H1 (cell line): ENCODE results near the gene YWHAQ. TPM values are rescaled to one million over a fixed set of nuclear protein-coding genes. Genes with fewer than 3 reads are reported as not detected.

Source experiments
- CTCF ChIA-PET: fragments of 300-600 bp; sonication (Branson Sonifier 250); formaldehyde crosslinking; loops from one replicate; lab custom pipeline; 2021; ENCODE audit not compliant: partially characterized antibody; lab: Charles Lee
- POLR2A ChIA-PET: fragments of 300-600 bp; sonication (Branson Sonifier 250); formaldehyde crosslinking; loops from one replicate; lab custom pipeline; 2021; ENCODE audit warnings: inconsistent platforms; ENCODE audit not compliant: partially characterized antibody; lab: Charles Lee
- DNase-seq, 2 experiments: peaks; one replicate each; pipeline versions ENCODE4 v3.0.0 to v3.0.0-alpha.2; 2010 to 2022; ENCODE audit warnings: low spot score in 2 of 2, low read depth in 1 of 2, mixed read lengths in 1 of 2
- FAIRE-seq: peaks from 2 replicates; lab custom pipeline; 2011; peaks lifted over from hg19 to GRCh38; lab: Jason Lieb, UNC
- H2AFZ ChIP-seq: 2 replicates; pipeline ENCODE4 v1.8.1; 2012; ENCODE audit warnings: low read length, inconsistent platforms
- H2AK5ac ChIP-seq: 2 replicates; pipeline ENCODE4 v1.6.1; 2013; ENCODE audit warnings: low read depth, low read length
- H2BK120ac ChIP-seq: replicated peaks from 2 replicates; pipeline ENCODE3; 2013; ENCODE audit warnings: low read depth, low read length, inconsistent platforms
- H2BK12ac ChIP-seq: 2 replicates; pipeline ENCODE4 v1.6.1; 2013; ENCODE audit warnings: low read depth, low read length
- H2BK15ac ChIP-seq: 2 replicates; pipeline ENCODE4 v1.6.1; 2013; ENCODE audit warnings: low read length
- H2BK20ac ChIP-seq: 2 replicates; pipeline ENCODE4 v1.6.1; 2013; ENCODE audit warnings: low read length
- H2BK5ac ChIP-seq: 2 replicates; pipeline ENCODE4 v1.6.1; 2013; ENCODE audit warnings: low read depth, low read length
- H3K14ac ChIP-seq: 2 replicates; pipeline ENCODE4 v1.6.1; 2013; ENCODE audit warnings: inconsistent platforms; ENCODE audit not compliant: insufficient read length
- H3K18ac ChIP-seq: 2 replicates; pipeline ENCODE4 v1.6.1; 2013; ENCODE audit warnings: low read length; ENCODE audit errors: extremely low read depth
- H3K23ac ChIP-seq: 2 replicates; pipeline ENCODE4 v1.6.1; 2013; ENCODE audit warnings: inconsistent platforms; ENCODE audit not compliant: insufficient read length
- H3K23me2 ChIP-seq: 2 replicates; pipeline ENCODE4 v1.6.1; 2013; ENCODE audit warnings: low read depth, low read length
- H3K27ac ChIP-seq: 2 replicates; pipeline ENCODE4 v1.6.1; 2011; ENCODE audit warnings: low read depth, low read length, inconsistent platforms
- H3K27me3 ChIP-seq, 4 experiments: replicated peaks in 1 of 4; 1 replicate in 1 of 4; 2 replicates in 3 of 4; pipeline versions ENCODE4 v1.6.1 to v1.8.1; 2011 to 2013; ENCODE audit warnings: low read length in 3 of 4, mild to moderate bottlenecking in 3 of 4, inconsistent platforms in 2 of 4, mixed read lengths in 2 of 4, moderate library complexity in 1 of 4; ENCODE audit not compliant: control insufficient read depth in 3 of 4, insufficient read depth in 3 of 4; ENCODE audit errors: extremely low read depth in 1 of 4
- H3K36me3 ChIP-seq, 4 experiments: 2 replicates each; pipeline versions ENCODE4 v1.6.1 to v1.8.1; 2011 to 2013; ENCODE audit warnings: mild to moderate bottlenecking in 4 of 4, low read length in 3 of 4, moderate library complexity in 2 of 4, control low read depth in 1 of 4, inconsistent platforms in 1 of 4; ENCODE audit not compliant: insufficient read depth in 4 of 4, control insufficient read depth in 2 of 4
- H3K4ac ChIP-seq: replicated peaks from 2 replicates; pipeline ENCODE3; 2013; ENCODE audit warnings: low read length, low read depth, mixed read lengths, inconsistent platforms; ENCODE audit not compliant: insufficient read length
- H3K4me1 ChIP-seq, 4 experiments: replicated peaks in 1 of 4; 1 replicate in 1 of 4; 2 replicates in 3 of 4; pipeline versions ENCODE4 v1.6.1 to v1.8.1; 2011 to 2013; ENCODE audit warnings: low read length in 3 of 4, inconsistent platforms in 2 of 4, mixed read lengths in 1 of 4; ENCODE audit not compliant: insufficient read depth in 4 of 4, control insufficient read depth in 3 of 4
- H3K4me2 ChIP-seq, 2 experiments: 2 replicates each; pipeline versions ENCODE4 v1.6.1 to v1.8.1; 2011 to 2013; ENCODE audit warnings: low read depth in 2 of 2, low read length in 2 of 2, control low read depth in 1 of 2, inconsistent platforms in 1 of 2, mild to moderate bottlenecking in 1 of 2; ENCODE audit not compliant: insufficient read depth in 1 of 2
- H3K4me3 ChIP-seq, 4 experiments: fragments of 200-600, 300-600 bp in 1 of 4; sonication (generic), shearing (Covaris generic), sonication (Bioruptor Twin) in 1 of 4; 2 replicates each; pipeline versions ENCODE4 v1.5.1 to v1.8.1; 2011 to 2016; ENCODE audit warnings: low read length in 4 of 4, low read depth in 3 of 4, control low read depth in 2 of 4, inconsistent platforms in 2 of 4, mild to moderate bottlenecking in 2 of 4, mixed read lengths in 1 of 4, moderate library complexity in 1 of 4; ENCODE audit not compliant: insufficient read depth in 2 of 4; ENCODE audit errors: extremely low read depth in 1 of 4
- H3K56ac ChIP-seq: replicated peaks from 2 replicates; pipeline ENCODE3; 2013; ENCODE audit warnings: low read depth, mild to moderate bottlenecking, mixed read lengths, low read length, inconsistent platforms; ENCODE audit not compliant: insufficient read length
- H3K79me1 ChIP-seq: 2 replicates; pipeline ENCODE4 v1.6.1; 2013; ENCODE audit warnings: low read depth, low read length, control low read depth
- H3K79me2 ChIP-seq, 2 experiments: 2 replicates each; pipeline versions ENCODE4 v1.6.1 to v1.8.1; 2012 to 2013; ENCODE audit warnings: low read length in 2 of 2, mild to moderate bottlenecking in 2 of 2, inconsistent platforms in 1 of 2; ENCODE audit not compliant: insufficient read depth in 2 of 2, control insufficient read depth in 1 of 2
- H3K9ac ChIP-seq, 4 experiments: replicated peaks in 1 of 4; 1 replicate in 1 of 4; 2 replicates in 3 of 4; pipeline versions ENCODE4 v1.6.1 to v1.8.1; 2011 to 2013; ENCODE audit warnings: low read depth in 3 of 4, low read length in 3 of 4, control low read depth in 2 of 4, mild to moderate bottlenecking in 2 of 4, moderate library complexity in 2 of 4, inconsistent platforms in 1 of 4; ENCODE audit errors: extremely low read depth in 1 of 4
- H3K9me3 ChIP-seq, 2 experiments: 2 replicates each; pipeline versions ENCODE4 v1.6.1 to v1.8.1; 2012 to 2013; ENCODE audit warnings: mild to moderate bottlenecking in 2 of 2, moderate library complexity in 2 of 2, control low read depth in 1 of 2, inconsistent platforms in 1 of 2, low read depth in 1 of 2, low read length in 1 of 2, mixed read lengths in 1 of 2; ENCODE audit not compliant: insufficient read depth in 2 of 2
- H4K20me1 ChIP-seq, 2 experiments: replicated peaks in 1 of 2; 2 replicates each; pipeline versions ENCODE3 to v1.8.1; 2011 to 2013; ENCODE audit warnings: inconsistent platforms in 2 of 2, low read length in 2 of 2, mild to moderate bottlenecking in 1 of 2; ENCODE audit not compliant: insufficient read depth in 2 of 2, control insufficient read depth in 1 of 2
- H4K5ac ChIP-seq: 2 replicates; pipeline ENCODE4 v1.6.1; 2013; ENCODE audit warnings: low read length, low read depth, mixed read lengths, inconsistent platforms; ENCODE audit not compliant: insufficient read length
- H4K8ac ChIP-seq: 2 replicates; pipeline ENCODE4 v1.8.0; 2013; ENCODE audit warnings: mild to moderate bottlenecking, moderate library complexity, low read length, inconsistent platforms; ENCODE audit not compliant: insufficient read depth; ENCODE audit errors: extremely low read depth
- H4K91ac ChIP-seq: replicated peaks from 2 replicates; pipeline ENCODE3; 2013; ENCODE audit warnings: low read length, mixed read lengths, inconsistent platforms; ENCODE audit not compliant: insufficient read length
- BACH1 ChIP-seq: IDR thresholded peaks from 2 replicates; pipeline ENCODE4 v1.6.1; 2012; ENCODE audit warnings: low read length, improper control_type of control experiment
- CHD1 ChIP-seq: IDR thresholded peaks from 2 replicates; pipeline ENCODE4 v1.6.1; 2012; ENCODE audit warnings: low read depth, low read length, improper control_type of control experiment
- EP300 ChIP-seq, 2 experiments: IDR thresholded peaks; 1 replicate in 1 of 2; 2 replicates in 1 of 2; pipeline ENCODE4 v1.6.1; 2011 to 2012; ENCODE audit warnings: low read depth in 2 of 2, low read length in 2 of 2, mild to moderate bottlenecking in 2 of 2, borderline replicate concordance in 1 of 2, inconsistent platforms in 1 of 2, moderate library complexity in 1 of 2
- HDAC6 ChIP-seq: IDR thresholded peaks from one replicate; pipeline ENCODE4 v1.7.1; 2012; ENCODE audit warnings: low read depth, mild to moderate bottlenecking, inconsistent platforms, low read length, moderate library complexity
- JUN ChIP-seq: IDR thresholded peaks from 2 replicates; pipeline ENCODE4 v1.6.1; 2011; ENCODE audit warnings: low read depth, mild to moderate bottlenecking, improper control_type of control experiment, low read length
- JUND ChIP-seq: IDR thresholded peaks from 2 replicates; pipeline ENCODE4 v1.6.1; 2011; ENCODE audit warnings: mild to moderate bottlenecking, improper control_type of control experiment, low read length
- KDM4A ChIP-seq: IDR thresholded peaks from one replicate; pipeline ENCODE4 v1.7.1; 2012; ENCODE audit warnings: low read depth, mild to moderate bottlenecking, moderate library complexity, low read length, inconsistent platforms; ENCODE audit not compliant: severe bottlenecking
- POLR2A ChIP-seq, 2 experiments: IDR thresholded peaks; 1 replicate in 1 of 2; 2 replicates in 1 of 2; pipeline ENCODE4 v1.6.1; 2011; ENCODE audit warnings: low read depth in 2 of 2, low read length in 2 of 2, mild to moderate bottlenecking in 2 of 2; ENCODE audit errors: control extremely low read depth in 1 of 2
- SP2 ChIP-seq: IDR thresholded peaks from 2 replicates; pipeline ENCODE4 v1.6.1; 2012; ENCODE audit warnings: mild to moderate bottlenecking, low read length, inconsistent platforms
- SRF ChIP-seq: IDR thresholded peaks from 2 replicates; pipeline ENCODE4 v1.6.1; 2011; ENCODE audit warnings: mild to moderate bottlenecking, low read depth, low read length, moderate library complexity
- TEAD4 ChIP-seq: IDR thresholded peaks from 2 replicates; pipeline ENCODE4 v1.6.1; 2012; ENCODE audit warnings: low read depth, low read length, inconsistent platforms, mixed read lengths
- WGBS, 2 experiments: shearing (Covaris generic) in 1 of 2; methylation state at CpG; one replicate each; pipeline versions ENCODE4 v1.1.6 to v1.1.7; 2013 to 2015; ENCODE audit warnings: low lambda C conversion rate in 2 of 2, mixed read lengths in 2 of 2, inconsistent platforms in 1 of 2, low coverage in 1 of 2, missing lambda C conversion rate in 1 of 2; ENCODE audit not compliant: insufficient replicate concordance in 2 of 2, insufficient coverage in 1 of 2, insufficient read length in 1 of 2; ENCODE audit errors: extremely low coverage in 1 of 2, missing lambda C conversion rate in 1 of 2; 5-methylcytosine and 5-hydroxymethylcytosine counted together
- polyA plus RNA-seq, 7 experiments: library from polyadenylated mRNA; depleted of rRNA in 3 of 7; stranded (reverse) in 5 of 7; unstranded in 2 of 7; fragments of >200 nt in 5 of 7; fragments of 200-250 nt in 2 of 7; gene quantifications; 1 replicate in 5 of 7; 2 replicates in 1 of 7; 4 replicates in 1 of 7; pipeline versions ENCODE4 v1.2.1 to v1.2.3, GENCODE V29; 2011 to 2013; ENCODE audit warnings: missing spikeins in 2 of 7, mixed read lengths in 2 of 7
- total RNA-seq: library from RNA; stranded (reverse); fragmentation: NEBNext Ultra II Directional; extraction: Animal tissue kit (Norgen Biotek cat#: 25700); gene quantifications from 2 replicates; pipeline ENCODE4 v1.2.1, GENCODE V29; 2021

YWHAQ gene
- total and polyA plus RNA-seq, 2 of the 8 experiments (the other 6 are each of a cell fraction or from before 2014, with no cell fraction given) = 244 to 480 TPM

DNA sequence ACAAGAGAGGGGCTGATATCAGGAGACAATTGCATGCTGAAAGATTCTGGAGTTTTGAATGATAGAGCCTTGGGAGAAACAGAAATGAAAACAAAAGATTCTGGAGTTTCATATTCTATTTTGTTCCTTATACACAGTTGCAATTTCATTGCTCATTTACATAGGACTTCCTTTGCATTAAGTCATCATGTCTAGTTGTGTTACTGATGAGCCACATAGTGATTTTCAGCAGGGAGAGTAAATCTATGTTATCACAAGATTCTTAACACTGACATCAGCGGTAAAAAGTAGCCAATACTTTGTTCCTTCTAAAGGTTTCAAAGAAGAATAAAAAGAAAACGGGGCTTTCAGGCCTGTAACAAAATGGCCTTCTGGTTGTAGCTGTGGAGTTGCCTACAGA is 82.3 kb downstream of the YWHAQ start:
- Histone ChIP-seq H3K79me2 (peaks cover 14 to 84% of the 10 kb centered on the region in 2 experiments), H3K56ac (no peak overlapping the region), H2BK12ac (no peak overlapping the region), H2AK5ac (no peak overlapping the region), H2BK120ac (no peak overlapping the region), H2BK15ac (no peak overlapping the region), H3K4me2 (no peak overlapping the region), H4K8ac (no peak overlapping the region), H3K27ac (no peak overlapping the region), H4K91ac (no peak overlapping the region), H3K23ac (no peak overlapping the region), H3K9me3 (no peaks in the 10 kb centered on the region), H4K20me1 (peaks cover 5 to 10% of the 10 kb centered on the region in 2 experiments), H3K23me2 (no peaks in the 10 kb centered on the region; the same call in 1 of the 2 replicates), H3K36me3 (no peaks in the 10 kb centered on the region), H3K4me3 (no peak overlapping the region), H3K14ac (no peak overlapping the region), H2BK20ac (no peak overlapping the region), H2AFZ (no peak overlapping the region), H3K79me1 (peaks cover 2% of the 10 kb centered on the region), H4K5ac (no peak overlapping the region), H3K9ac (no peak overlapping the region), H2BK5ac (no peak overlapping the region), H3K18ac (no peak overlapping the region), H3K4ac (no peak overlapping the region), H3K4me1 (peaks cover 1 to 5% (median 4%) of the 10 kb centered on the region in 4 experiments; a peak in 4 of 7 replicates), H3K27me3 (no peaks in the 10 kb centered on the region)
- WGBS, 2 experiments = 85% methylated on average over 2 of the region's 2 CpGs; no CpG with 5 or more reads in 1 of the 2 experiments
- no peak for FAIRE-seq
- ChIA-PET CTCF (no interaction called here), POLR2A (no interaction called here)
- DNase-seq = no peak
- TF ChIP-seq JUND (no peak), KDM4A (no peak), POLR2A (IDR thresholded peaks at IDR 0.05; ENCODE audit: control extremely low read depth in 1 of 2, low read depth in 2 of 2, low read length in 2 of 2) (no peak), BACH1 (no peak), CHD1 (no peak), EP300 (IDR thresholded peaks at IDR 0.05; ENCODE audit: borderline replicate concordance in 1 of 2, low read depth in 2 of 2, low read length in 2 of 2) (no peak), TEAD4 (no peak), HDAC6 (no peak), SRF (no peak), SP2 (no peak), JUN (no peak)
